Sigmoid colon (tissue), 3 donors: ENCODE measurements around the gene MIA2.

Experiments
- POLR2A ChIP-seq, 2 donors: fragments of 450-650 bp; IDR thresholded peaks; one replicate each; pipeline ENCODE4 v1.6.1; 2016; ENCODE audit warnings: antibody characterized with exemption in 2 of 2, mild to moderate bottlenecking in 2 of 2, moderate library complexity in 2 of 2
- TF ChIP-seq, protein P1 (sequence below), 4 experiments: fragments of 450-650 bp in 3 of 4; fragments of 200-600 bp in 1 of 4; IDR thresholded peaks; one replicate each; pipeline ENCODE4 v1.5.1; 2016 to 2019; ENCODE audit warnings: antibody characterized with exemption in 4 of 4, mild to moderate bottlenecking in 3 of 4, moderate library complexity in 2 of 4

- TF ChIP-seq, protein P1, sequence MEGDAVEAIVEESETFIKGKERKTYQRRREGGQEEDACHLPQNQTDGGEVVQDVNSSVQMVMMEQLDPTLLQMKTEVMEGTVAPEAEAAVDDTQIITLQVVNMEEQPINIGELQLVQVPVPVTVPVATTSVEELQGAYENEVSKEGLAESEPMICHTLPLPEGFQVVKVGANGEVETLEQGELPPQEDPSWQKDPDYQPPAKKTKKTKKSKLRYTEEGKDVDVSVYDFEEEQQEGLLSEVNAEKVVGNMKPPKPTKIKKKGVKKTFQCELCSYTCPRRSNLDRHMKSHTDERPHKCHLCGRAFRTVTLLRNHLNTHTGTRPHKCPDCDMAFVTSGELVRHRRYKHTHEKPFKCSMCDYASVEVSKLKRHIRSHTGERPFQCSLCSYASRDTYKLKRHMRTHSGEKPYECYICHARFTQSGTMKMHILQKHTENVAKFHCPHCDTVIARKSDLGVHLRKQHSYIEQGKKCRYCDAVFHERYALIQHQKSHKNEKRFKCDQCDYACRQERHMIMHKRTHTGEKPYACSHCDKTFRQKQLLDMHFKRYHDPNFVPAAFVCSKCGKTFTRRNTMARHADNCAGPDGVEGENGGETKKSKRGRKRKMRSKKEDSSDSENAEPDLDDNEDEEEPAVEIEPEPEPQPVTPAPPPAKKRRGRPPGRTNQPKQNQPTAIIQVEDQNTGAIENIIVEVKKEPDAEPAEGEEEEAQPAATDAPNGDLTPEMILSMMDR (IDR thresholded peaks at IDR 0.05) = no peak
- TF ChIP-seq POLR2A (IDR thresholded peaks at IDR 0.05) = no peak
These were observed 138.9 kb downstream of the MIA2 start for GRCh38 chr14:39372656-39373055.
